Keratinocyte (primary cell): ENCODE results near the gene DAB1.

ENCODE experiments used
- EZH2 ChIP-seq: IDR thresholded peaks from one replicate; pipeline ENCODE4 v1.6.1; 2012; ENCODE audit warnings: inconsistent platforms, mild to moderate bottlenecking, low read length, moderate library complexity
- TF ChIP-seq, protein P1 (sequence below), 3 experiments: IDR thresholded peaks in 1 of 3; conservative IDR thresholded peaks in 1 of 3; optimal IDR thresholded peaks in 1 of 3; 2 replicates in 2 of 3; 3 replicates in 1 of 3; pipeline versions ENCODE3 to v1.5.1; 2011; ENCODE audit warnings: low read length in 3 of 3, mild to moderate bottlenecking in 3 of 3, moderate library complexity in 2 of 3, control low read depth in 1 of 3, inconsistent platforms in 1 of 3; ENCODE audit not compliant: insufficient read depth in 2 of 3; ENCODE audit errors: extremely low read depth in 1 of 3

DNA sequence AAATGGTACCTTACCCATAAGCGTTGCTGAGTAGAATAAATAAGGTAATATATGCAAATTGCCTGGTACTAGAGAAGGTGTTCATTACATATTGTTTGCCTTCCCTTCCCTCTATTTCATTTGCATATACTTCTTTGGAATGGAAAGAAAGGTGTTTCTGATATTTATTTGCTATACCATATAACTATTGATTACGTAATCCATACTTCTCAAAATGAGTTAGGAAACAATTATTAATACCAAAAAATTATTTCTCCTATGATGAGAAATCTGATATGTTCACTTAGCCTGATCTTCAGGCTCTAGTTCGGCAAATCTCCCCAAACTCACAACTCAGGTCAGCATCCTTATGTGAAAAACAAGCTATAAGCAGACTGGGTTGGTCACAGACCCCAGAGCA is 119.3 kb downstream of the DAB1 start:
- TF ChIP-seq, protein P1, sequence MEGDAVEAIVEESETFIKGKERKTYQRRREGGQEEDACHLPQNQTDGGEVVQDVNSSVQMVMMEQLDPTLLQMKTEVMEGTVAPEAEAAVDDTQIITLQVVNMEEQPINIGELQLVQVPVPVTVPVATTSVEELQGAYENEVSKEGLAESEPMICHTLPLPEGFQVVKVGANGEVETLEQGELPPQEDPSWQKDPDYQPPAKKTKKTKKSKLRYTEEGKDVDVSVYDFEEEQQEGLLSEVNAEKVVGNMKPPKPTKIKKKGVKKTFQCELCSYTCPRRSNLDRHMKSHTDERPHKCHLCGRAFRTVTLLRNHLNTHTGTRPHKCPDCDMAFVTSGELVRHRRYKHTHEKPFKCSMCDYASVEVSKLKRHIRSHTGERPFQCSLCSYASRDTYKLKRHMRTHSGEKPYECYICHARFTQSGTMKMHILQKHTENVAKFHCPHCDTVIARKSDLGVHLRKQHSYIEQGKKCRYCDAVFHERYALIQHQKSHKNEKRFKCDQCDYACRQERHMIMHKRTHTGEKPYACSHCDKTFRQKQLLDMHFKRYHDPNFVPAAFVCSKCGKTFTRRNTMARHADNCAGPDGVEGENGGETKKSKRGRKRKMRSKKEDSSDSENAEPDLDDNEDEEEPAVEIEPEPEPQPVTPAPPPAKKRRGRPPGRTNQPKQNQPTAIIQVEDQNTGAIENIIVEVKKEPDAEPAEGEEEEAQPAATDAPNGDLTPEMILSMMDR (optimal IDR thresholded peaks at IDR 0.05 in 1 of 3, IDR thresholded peaks at IDR 0.05 in 1 of 3, conservative IDR thresholded peaks at IDR 0.05 in 1 of 3; ENCODE audit: extremely low read depth in 1 of 3, insufficient read depth in 2 of 3, low read length in 3 of 3) = no peak
- TF ChIP-seq EZH2 = no peak
